Right lung (tissue), 5 donors: ENCODE measurements around the gene HBQ1. TPM values are rescaled to one million over a fixed set of nuclear protein-coding genes. Genes with fewer than 3 reads are reported as not detected.
"Not testable (repeated sequence)": the region's sequence is repeated elsewhere in the genome, so short reads cannot be mapped to it uniquely, and the experiment has no call there.

Experiments used
- DNase-seq, 2 donors: peaks; one replicate each; pipeline ENCODE4 v3.0.0-alpha.2; 2013
- polyA plus RNA-seq, 5 donors: library from polyadenylated mRNA; unstranded; fragments of 120-200 nt; gene quantifications; one replicate each; pipeline versions ENCODE4 v1.2.1 to v1.2.3, GENCODE V29; 2013; ENCODE audit warnings: inconsistent platforms in 1 of 5, low replicate concordance in 1 of 5; ENCODE audit not compliant: insufficient read length in 5 of 5, insufficient read depth in 1 of 5

Gene HBQ1
- polyA plus RNA-seq, 5 donors: 0.36 to 1.9 (median 1.1) TPM

DNA sequence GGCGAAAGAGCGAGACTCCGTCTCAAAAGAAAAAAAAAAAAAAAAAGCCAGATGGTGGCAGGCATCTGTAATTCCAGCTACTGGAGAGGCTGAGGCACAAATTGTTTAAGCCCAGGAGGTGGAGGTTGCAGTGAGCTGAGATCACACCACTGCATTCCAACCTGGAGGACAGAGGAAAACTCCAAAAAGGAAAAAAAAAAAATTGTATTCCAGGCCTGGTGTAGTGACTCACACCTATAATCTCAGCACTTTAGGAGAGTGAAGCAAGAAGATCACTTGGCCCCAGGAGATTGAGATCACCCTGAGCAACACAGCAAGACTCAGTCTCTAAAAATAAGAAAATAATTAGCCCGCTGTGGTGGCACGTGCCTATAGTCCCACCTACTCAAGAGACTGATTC lies 20.1 kb downstream of the HBQ1 start:
- DNase-seq: no peak

DNA sequence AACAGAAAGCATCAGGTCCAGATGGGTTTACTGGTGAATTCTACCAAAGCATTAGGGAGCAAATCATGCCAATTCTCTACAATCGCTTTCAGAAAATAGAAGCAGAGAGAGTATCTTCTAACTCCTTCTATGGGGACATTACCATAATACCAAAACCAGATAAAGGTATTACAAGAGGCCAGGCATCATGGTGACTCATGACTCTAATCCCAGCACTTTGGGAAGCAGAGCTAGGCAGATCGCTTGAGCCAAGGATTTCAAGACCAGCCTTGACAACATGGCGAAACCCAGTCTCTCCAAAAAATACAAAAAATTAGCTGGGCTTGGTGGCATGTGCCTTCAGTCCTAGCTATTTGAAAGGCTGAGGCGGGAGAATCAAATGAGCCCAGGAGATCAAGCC lies 23.0 kb downstream of the HBQ1 start:
- no peak for DNase-seq

DNA sequence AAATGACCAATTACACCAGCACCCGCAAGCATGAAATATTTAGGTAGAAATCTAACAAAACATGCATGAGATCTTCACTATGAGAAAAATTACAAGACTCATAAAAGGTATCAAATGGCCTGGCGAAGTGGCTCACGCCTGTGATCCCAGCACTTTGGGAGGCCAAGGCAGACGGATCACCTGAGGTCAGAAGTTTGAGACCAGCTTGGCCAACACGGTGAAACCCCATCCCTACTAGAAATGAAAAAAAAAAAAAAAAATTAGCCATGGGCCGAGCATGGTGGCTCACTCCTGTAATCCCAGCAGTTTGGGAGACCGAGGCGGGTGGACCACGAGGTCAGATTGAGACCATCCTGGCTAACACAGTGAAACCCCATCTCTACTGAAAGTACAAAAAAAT lies 23.8 kb downstream of the HBQ1 start:
- DNase-seq: not testable (repeated sequence)

DNA sequence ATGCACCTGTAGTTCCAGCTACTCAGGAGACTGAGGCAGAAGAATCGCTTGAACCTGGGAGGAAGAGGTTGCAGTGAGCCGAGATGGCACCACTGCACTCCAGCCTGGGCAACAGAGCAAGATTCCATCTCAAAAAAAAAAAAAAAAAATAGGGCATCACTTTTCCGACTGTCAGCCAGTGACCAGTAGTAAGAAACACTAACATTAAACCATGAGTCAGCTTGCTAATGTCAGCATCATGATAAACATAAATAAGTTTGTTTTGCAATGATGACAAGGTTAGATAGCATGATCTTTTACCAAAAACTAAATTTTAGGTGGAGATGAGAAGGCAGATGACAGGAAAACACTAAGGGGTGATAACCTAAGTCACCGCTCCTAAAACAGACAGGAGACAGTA lies 29.1 kb downstream of the HBQ1 start:
- not testable (repeated sequence) for DNase-seq

DNA sequence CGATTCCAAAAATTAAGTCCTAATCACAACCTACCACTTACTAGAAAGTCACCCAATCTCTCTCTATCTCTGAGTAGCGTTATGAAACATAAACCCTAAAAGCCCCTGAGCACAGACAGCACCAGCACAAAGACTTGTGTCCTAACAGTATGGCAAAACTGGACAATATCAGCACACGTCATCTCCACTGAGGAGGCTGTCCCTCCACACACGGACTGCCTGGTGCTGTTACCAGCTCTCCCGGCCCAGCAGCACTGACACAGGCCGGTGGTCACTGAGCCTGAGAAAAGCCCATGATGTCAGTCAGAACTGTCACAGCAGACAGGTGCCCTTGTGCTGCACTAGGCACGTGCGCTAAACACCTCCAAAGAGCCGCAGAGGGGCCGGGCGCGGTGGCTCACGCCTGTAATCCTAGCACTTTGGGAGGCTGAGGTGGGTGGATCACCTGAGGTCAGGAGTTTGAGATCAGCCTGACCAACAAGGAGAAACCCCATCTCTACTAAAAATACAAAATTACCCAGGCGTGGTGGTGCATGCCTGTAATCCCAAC lies 31.4 kb downstream of the HBQ1 start:
- not testable (repeated sequence) for DNase-seq

DNA sequence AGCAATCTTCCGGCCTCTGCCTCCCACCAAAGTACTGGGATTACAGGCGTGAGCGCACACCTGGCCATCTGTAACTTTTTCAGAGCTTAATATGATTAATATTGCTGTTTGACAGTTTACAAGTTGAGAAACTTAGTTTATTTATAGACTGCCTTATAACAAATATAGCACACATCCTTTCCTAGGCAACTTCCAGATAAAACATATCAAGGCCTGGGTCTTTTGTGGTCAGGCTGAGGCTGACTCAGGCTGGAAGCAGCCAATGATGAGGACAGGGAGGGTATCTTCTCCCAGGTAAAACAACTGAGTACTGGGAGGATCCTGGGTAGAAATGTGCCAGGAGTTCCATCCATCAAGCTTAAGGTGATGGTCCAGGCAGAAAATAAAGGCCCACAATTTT lies 32.7 kb downstream of the HBQ1 start:
- no peak for DNase-seq

DNA sequence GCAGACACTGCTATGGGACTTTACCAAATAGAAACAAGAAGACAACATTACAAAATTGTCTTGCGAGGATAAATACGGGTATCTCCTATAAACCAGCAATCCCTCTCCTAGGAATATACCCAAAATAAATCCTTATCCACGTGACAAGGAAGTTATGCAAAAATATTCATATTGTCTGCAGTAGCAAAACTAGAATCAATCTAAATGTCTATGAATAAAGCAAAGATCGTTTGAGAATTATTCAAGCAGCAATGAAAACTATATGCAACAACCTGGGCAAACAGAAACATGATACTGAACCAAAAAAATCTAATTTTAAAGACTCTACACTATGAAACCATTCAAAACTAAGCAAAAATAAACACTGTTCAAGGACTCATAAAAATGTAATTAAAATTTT lies 39.8 kb downstream of the HBQ1 start:
- no peak for DNase-seq

DNA sequence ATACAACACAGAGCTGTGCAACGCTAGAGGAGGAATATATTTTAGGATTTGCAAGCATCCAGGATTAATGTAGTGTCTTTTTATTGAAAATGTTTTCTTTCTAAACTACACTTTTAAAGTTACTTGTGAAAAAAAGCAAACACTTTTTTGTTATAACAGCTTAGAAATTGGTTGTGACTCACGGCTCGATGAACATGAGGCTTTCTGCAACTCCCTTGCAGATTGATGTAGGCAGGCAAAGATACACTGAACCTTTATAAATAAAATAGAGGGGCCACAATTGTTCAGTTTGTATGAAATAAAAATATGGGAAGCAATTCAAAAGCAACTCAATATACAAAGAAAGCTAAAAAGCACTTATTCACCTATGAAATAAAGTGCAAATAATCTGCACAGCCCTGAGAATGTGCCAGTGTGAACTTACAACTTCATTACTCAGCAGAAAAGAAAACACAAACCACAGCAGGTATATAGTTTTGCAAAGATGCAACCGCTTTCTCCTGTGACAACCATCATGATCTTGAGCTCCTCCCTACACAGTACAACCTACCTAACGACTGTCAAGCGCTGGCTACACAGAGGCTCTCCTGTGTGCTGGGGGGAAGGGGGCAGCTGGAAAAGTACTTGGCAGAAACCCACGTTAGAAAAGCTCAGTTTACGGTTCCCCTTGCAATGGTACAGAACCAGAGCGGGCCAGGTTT lies 48.0 kb downstream of the HBQ1 start:
- DNase-seq: no peak

DNA sequence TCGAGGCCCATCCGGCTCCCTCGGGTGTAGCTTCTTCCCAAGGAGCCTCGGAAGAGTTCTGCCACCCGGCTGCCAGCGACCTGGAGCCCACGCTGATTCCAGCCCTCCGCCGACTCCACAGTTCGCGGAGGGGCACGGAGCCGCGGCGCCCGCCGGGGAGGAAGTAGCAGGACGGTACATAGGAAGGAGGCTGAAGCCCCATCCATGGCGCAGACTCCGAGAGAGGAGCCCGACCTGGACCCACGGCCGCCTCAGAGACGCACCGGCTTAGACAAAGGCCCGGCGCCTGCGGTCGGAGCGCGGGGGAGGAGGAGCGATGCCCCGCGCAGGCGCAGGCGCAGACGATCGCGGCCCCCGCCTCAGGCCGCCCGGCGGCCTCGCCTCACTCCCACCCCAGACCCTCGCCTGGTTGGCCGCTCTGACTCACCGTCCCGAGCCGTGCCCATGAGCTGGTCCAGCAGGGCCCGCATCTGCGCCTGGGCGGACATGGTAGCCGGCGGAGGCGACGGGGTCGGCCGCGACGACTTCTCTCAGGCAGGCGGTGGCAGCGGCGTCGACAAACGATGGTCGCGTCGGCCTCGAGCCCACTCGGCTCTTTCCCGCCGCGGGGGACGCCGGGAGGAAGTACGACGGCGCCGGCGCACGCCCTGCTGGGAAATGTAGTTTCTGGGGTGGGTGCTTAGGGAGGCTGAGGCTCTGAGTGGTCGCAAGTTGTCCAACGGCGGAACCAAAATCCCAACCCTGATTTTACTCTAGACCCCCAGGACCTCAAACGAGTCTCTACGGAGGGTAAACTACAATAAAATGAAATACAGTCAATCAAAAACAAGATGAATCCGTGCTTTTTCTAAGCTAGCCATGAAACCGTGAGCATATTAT lies 48.8 kb downstream of the HBQ1 start, which contains the start of gene LUC7L:
LUC7L (minus strand) TSS at position 598 of the 879 bp plus-strand sequence; CDS start at position 488, 110 bp downstream.
- peak; percentile 89 to 91 for DNase-seq

DNA sequence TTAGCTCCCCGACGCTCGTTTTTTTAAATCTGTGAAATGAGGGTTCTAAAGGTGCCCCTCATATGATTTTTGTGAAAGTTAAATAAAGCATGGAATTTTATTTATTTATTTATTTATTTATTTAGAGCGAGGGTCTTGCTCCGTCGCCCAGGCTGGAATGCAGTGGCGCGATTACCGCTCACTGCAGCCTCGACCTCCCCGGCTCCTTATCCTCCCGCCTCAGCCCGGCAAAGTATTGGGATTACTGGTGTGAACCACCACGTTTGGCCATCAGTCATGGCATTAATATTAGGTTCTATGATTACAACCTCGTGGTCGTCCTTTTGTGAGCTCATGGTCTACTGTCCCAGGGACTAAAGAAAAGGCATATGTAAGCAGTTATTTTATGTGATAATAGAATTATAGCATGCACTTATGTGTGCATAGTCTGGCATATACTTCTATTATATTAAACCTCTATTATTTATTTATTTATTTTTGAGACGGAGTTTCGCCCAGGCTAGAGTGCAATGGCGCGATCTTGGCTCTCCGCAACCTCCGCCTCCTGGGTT lies 49.5 kb downstream of the HBQ1 start:
- no peak for DNase-seq

DNA sequence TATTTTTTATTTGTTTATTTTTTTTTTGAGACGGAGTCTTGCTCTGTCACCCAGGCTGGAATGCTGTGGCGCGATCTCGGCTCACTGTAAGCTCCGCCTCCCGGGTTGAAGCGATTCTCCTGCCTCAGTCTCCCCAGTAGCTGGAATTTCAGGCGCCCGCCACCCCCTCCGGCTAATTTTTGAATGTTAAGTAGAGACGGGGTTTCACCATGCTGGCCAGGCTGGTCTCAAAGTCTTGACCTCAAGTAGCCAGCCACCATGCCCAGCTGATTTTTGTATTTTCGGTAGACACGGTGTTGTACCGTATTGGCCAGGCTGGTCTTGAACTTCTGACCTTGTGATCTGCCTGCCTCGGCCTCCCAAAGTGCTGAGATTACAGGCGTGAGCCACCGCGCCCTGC lies 50.1 kb downstream of the HBQ1 start:
- DNase-seq: not testable (repeated sequence)

Other genes starting within 250 kb of the HBQ1 start
- 10 to 100 TPM in 3 of 5 donors, 1 to 10 TPM in 2; 9.0 to 13.7 (median 10.6) TPM for gene POLR3K, start 126.9 kb upstream of the HBQ1 start, polyA plus RNA-seq
- 10 to 100 TPM; 35.8 to 57.7 (median 37.3) TPM for gene SNRNP25, start 126.6 kb upstream of the HBQ1 start, polyA plus RNA-seq
- gene RHBDF1, start 107.8 kb upstream of the HBQ1 start, polyA plus RNA-seq: 10 to 100 TPM; 32.1 to 48.2 (median 43.1) TPM
- 10 to 100 TPM; 19.5 to 50.8 (median 26.3) TPM for gene MPG, start 102.2 kb upstream of the HBQ1 start, polyA plus RNA-seq
- gene NPRL3, start 41.8 kb upstream of the HBQ1 start, polyA plus RNA-seq: 10 to 100 TPM; 26.8 to 37.3 (median 30.2) TPM
- 1 to 10 TPM in 4 of 5 donors, under 1 TPM in 1; 0.69 to 6.9 (median 4.8) TPM for gene HBZ, start 27.8 kb upstream of the HBQ1 start, polyA plus RNA-seq
- 10 to 100 TPM in 2 of 5 donors, 1 to 10 TPM in 3; 2.4 to 19.6 (median 7.0) TPM for gene HBM, start 14.5 kb upstream of the HBQ1 start, polyA plus RNA-seq
- gene HBA2, start 7.6 kb upstream of the HBQ1 start, polyA plus RNA-seq: 1,000 to 10,000 TPM; 1,399 to 4,244 (median 2,803) TPM
- 1,000 to 10,000 TPM in 4 of 5 donors, 100 to 1,000 TPM in 1; 605 to 2,429 (median 1,859) TPM for gene HBA1, start 3.8 kb upstream of the HBQ1 start, polyA plus RNA-seq
- gene LUC7L, start 49.0 kb downstream of the HBQ1 start, polyA plus RNA-seq: 100 to 1,000 TPM; 121 to 164 (median 135) TPM
- 10 to 100 TPM; 43.7 to 60.7 (median 49.0) TPM for gene FAM234A, start 54.4 kb downstream of the HBQ1 start, polyA plus RNA-seq
- gene RGS11, start 95.5 kb downstream of the HBQ1 start, polyA plus RNA-seq: 1 to 10 TPM; 2.0 to 5.4 (median 4.8) TPM
- 1 to 10 TPM in 2 of 5 donors, under 1 TPM in 3; 0.33 to 2.4 (median 0.69) TPM for gene ARHGDIG, start 100.1 kb downstream of the HBQ1 start, polyA plus RNA-seq
- gene PDIA2, start 102.7 kb downstream of the HBQ1 start, polyA plus RNA-seq: under 1 TPM; 0.25 to 0.99 (median 0.49) TPM
- gene AXIN1, start 172.3 kb downstream of the HBQ1 start, polyA plus RNA-seq: 10 to 100 TPM; 12.0 to 23.1 (median 17.7) TPM
- 10 to 100 TPM; 44.1 to 67.7 (median 48.7) TPM for gene MRPL28, start 190.1 kb downstream of the HBQ1 start, polyA plus RNA-seq
- 10 to 100 TPM; 32.5 to 52.5 (median 37.7) TPM for gene PGAP6, start 201.5 kb downstream of the HBQ1 start, polyA plus RNA-seq
- gene NME4, start 216.7 kb downstream of the HBQ1 start, polyA plus RNA-seq: 100 to 1,000 TPM; 155 to 247 (median 168) TPM
- 10 to 100 TPM in 3 of 5 donors, 1 to 10 TPM in 2; 7.9 to 27.0 (median 14.4) TPM for gene DECR2, start 221.4 kb downstream of the HBQ1 start, polyA plus RNA-seq
- 10 to 100 TPM; 42.7 to 56.7 (median 51.9) TPM for gene RAB11FIP3, start 245.2 kb downstream of the HBQ1 start, polyA plus RNA-seq